IMR-90 (cell line): ENCODE measurements around the gene ZNF718. TPM values are rescaled to one million over a fixed set of nuclear protein-coding genes. Genes with fewer than 3 reads are reported as not detected.

ENCODE experiments used
- ATAC-seq: fragments of 200-7000 bp; cut with Tn5 transposase; 2 replicates; pipeline ENCODE4 v1.9.1; 2020; ENCODE audit warnings: low read depth, mild to moderate bottlenecking, moderate library complexity
- Bru-seq: library from RNA; stranded (reverse); fragments of 400-500 nt; gene quantifications from one replicate; lab custom pipeline; 2021; lab: Mats Ljungman, UMichigan
- BruChase-seq, 2 experiments: library from RNA; stranded (reverse); fragments of 400-500 nt; gene quantifications; one replicate each; lab custom pipeline; 2021; lab: Mats Ljungman, UMichigan
- BruUV-seq: library from RNA; stranded (reverse); fragments of 400-500 nt; replicated peaks from 2 replicates; lab custom pipeline; 2021; lab: Mats Ljungman, UMichigan
- CTCF ChIA-PET: fragments of 300-600 bp; formaldehyde crosslinking; extraction: SDS; loops from one replicate; lab custom pipeline; 2021; ENCODE audit warnings: antibody characterized with exemption; lab: Yijun Ruan, JAX
- POLR2A ChIA-PET: fragments of 300-600 bp; sonication (Branson Sonifier 250); formaldehyde crosslinking; loops from one replicate; lab custom pipeline; 2022; ENCODE audit warnings: antibody characterized with exemption; ENCODE audit not compliant: unreplicated experiment; lab: Charles Lee
- DNase-seq: peaks from one replicate; pipeline ENCODE4 v3.0.0; 2013
- H2AFZ ChIP-seq: replicated peaks from 2 replicates; pipeline ENCODE3; 2013; ENCODE audit warnings: low read length, mild to moderate bottlenecking; ENCODE audit not compliant: poor library complexity
- H2AK5ac ChIP-seq: 2 replicates; pipeline ENCODE4 v1.6.1; 2013; ENCODE audit warnings: low read depth, low read length, inconsistent platforms
- H2AK9ac ChIP-seq: replicated peaks from 2 replicates; pipeline ENCODE3; 2013; ENCODE audit warnings: mild to moderate bottlenecking, low read depth, low read length, moderate library complexity; ENCODE audit not compliant: poor library complexity
- H2BK120ac ChIP-seq: 2 replicates; pipeline ENCODE4 v1.6.1; 2013; ENCODE audit warnings: low read depth, low read length, inconsistent platforms
- H2BK15ac ChIP-seq: 3 replicates; pipeline ENCODE4 v1.6.1; 2013; ENCODE audit warnings: low read depth, low read length, inconsistent platforms
- H2BK20ac ChIP-seq: 2 replicates; pipeline ENCODE4 v1.6.1; 2013; ENCODE audit warnings: low read depth, mild to moderate bottlenecking, inconsistent platforms, low read length, moderate library complexity
- H2BK5ac ChIP-seq: 2 replicates; pipeline ENCODE4 v1.6.1; 2013; ENCODE audit warnings: mild to moderate bottlenecking, low read depth, low read length, inconsistent platforms; ENCODE audit not compliant: poor library complexity, severe bottlenecking
- H3K14ac ChIP-seq: replicated peaks from 2 replicates; pipeline ENCODE4 v1.6.1; 2013; ENCODE audit warnings: low read depth, low read length, inconsistent platforms
- H3K18ac ChIP-seq: 2 replicates; pipeline ENCODE4 v1.6.1; 2013; ENCODE audit warnings: low read depth, low read length, control low read depth
- H3K23ac ChIP-seq: 2 replicates; pipeline ENCODE4 v1.6.1; 2013; ENCODE audit warnings: low read depth, low read length, inconsistent platforms
- H3K27ac ChIP-seq: 2 replicates; pipeline ENCODE4 v1.5.1; 2013; ENCODE audit warnings: mild to moderate bottlenecking, control low read depth, low read length; ENCODE audit not compliant: insufficient read depth
- H3K27me3 ChIP-seq: 2 replicates; pipeline ENCODE4 v1.6.1; 2013; ENCODE audit warnings: low read length; ENCODE audit not compliant: control insufficient read depth, insufficient read depth
- H3K36me3 ChIP-seq: 2 replicates; pipeline ENCODE4 v1.6.1; 2013; ENCODE audit warnings: low read length, mixed read lengths; ENCODE audit not compliant: control insufficient read depth, insufficient read depth
- H3K4ac ChIP-seq: 2 replicates; pipeline ENCODE4 v1.6.1; 2013; ENCODE audit warnings: low read depth, low read length, inconsistent platforms
- H3K4me1 ChIP-seq: 2 replicates; pipeline ENCODE4 v1.6.1; 2013; ENCODE audit warnings: low read length, mixed read lengths; ENCODE audit not compliant: control insufficient read depth, insufficient read depth
- H3K4me2 ChIP-seq: 2 replicates; pipeline ENCODE4 v1.6.1; 2013; ENCODE audit warnings: low read depth, mild to moderate bottlenecking, control low read depth, low read length, moderate library complexity
- H3K4me3 ChIP-seq: 2 replicates; pipeline ENCODE4 v1.5.1; 2013; ENCODE audit warnings: low read depth, mild to moderate bottlenecking, control low read depth, low read length, moderate library complexity; ENCODE audit not compliant: insufficient read depth
- H3K56ac ChIP-seq: 2 replicates; pipeline ENCODE4 v1.6.1; 2013; ENCODE audit warnings: low read length, inconsistent platforms; ENCODE audit not compliant: insufficient read depth; ENCODE audit errors: extremely low read depth
- H3K79me1 ChIP-seq, 2 experiments: 2 replicates each; pipeline ENCODE4 v1.6.1; 2013; ENCODE audit warnings: low read length in 2 of 2, inconsistent platforms in 1 of 2, low read depth in 1 of 2
- H3K9ac ChIP-seq: 2 replicates; pipeline ENCODE4 v1.6.1; 2013; ENCODE audit warnings: low read depth, low read length, control low read depth
- H3K9me1 ChIP-seq: 2 replicates; pipeline ENCODE4 v1.6.1; 2013; ENCODE audit warnings: low read length, inconsistent platforms; ENCODE audit not compliant: insufficient read depth
- H3K9me3 ChIP-seq: 2 replicates; pipeline ENCODE4 v1.6.1; 2013; ENCODE audit warnings: low read length; ENCODE audit not compliant: control insufficient read depth, insufficient read depth
- H4K20me1 ChIP-seq: 2 replicates; pipeline ENCODE4 v1.6.1; 2013; ENCODE audit warnings: low read length, inconsistent platforms; ENCODE audit not compliant: insufficient read depth
- H4K5ac ChIP-seq: 2 replicates; pipeline ENCODE4 v1.6.1; 2013; ENCODE audit warnings: mild to moderate bottlenecking, low read depth, low read length, control low read depth
- H4K8ac ChIP-seq, 2 experiments: 2 replicates each; pipeline ENCODE4 v1.6.1; 2013; ENCODE audit warnings: low read depth in 2 of 2, low read length in 2 of 2, control low read depth in 1 of 2, inconsistent platforms in 1 of 2
- H4K91ac ChIP-seq: 2 replicates; pipeline ENCODE4 v1.6.1; 2013; ENCODE audit warnings: low read depth, low read length, inconsistent platforms; ENCODE audit not compliant: insufficient read depth
- BHLHE40 ChIP-seq: fragments of 150-350 bp; IDR thresholded peaks from 2 replicates; pipeline ENCODE4 v1.6.1; 2016; ENCODE audit warnings: mild to moderate bottlenecking, low read depth, low read length
- CEBPB ChIP-seq: IDR thresholded peaks from 2 replicates; pipeline ENCODE4 v1.6.1; 2012; ENCODE audit warnings: low read depth, low read length, improper control_type of control experiment
- MXI1 ChIP-seq: IDR thresholded peaks from 2 replicates; pipeline ENCODE4 v1.6.1; 2012; ENCODE audit warnings: low read depth, mild to moderate bottlenecking, low read length, moderate library complexity, borderline replicate concordance
- POLR2A ChIP-seq: IDR thresholded peaks from 2 replicates; pipeline ENCODE4 v1.6.1; 2012; ENCODE audit warnings: mild to moderate bottlenecking, low read depth, low read length
- WGBS, 2 experiments: methylation state at CpG; one replicate each; pipeline versions ENCODE4 v1.1.5 to v1.1.7; 2013; ENCODE audit warnings: missing lambda C conversion rate in 2 of 2; ENCODE audit not compliant: insufficient read length in 1 of 2; ENCODE audit errors: extremely low coverage in 2 of 2; 5-methylcytosine and 5-hydroxymethylcytosine counted together
- dilution Hi-C: fragments of 300-500 bp; cut with HindIII; formaldehyde crosslinking; loops from one replicate; pipeline ENCODE4 v1.14.3; 2018; ENCODE audit warnings: low sequenced_read_pairs; ENCODE audit not compliant: unreplicated experiment
- in situ Hi-C: fragments of 300-500 bp; cut with MboI; formaldehyde crosslinking; loops from 3 replicates; pipeline ENCODE4 v1.14.3; 2019; ENCODE audit warnings: low sequenced_read_pairs, inconsistent platforms, mixed read lengths
- intact Hi-C: fragments of 100-400 bp; cut with micrococcal nuclease; formaldehyde crosslinking; loops from 2 replicates; pipeline ENCODE4 v1.10.0; 2022
- long read RNA-seq: library from polyadenylated mRNA; unstranded; transcript quantifications from one replicate; pipeline ENCODE4 v2.0.0, GENCODE V29; 2021; ENCODE audit not compliant: unreplicated experiment
- polyA plus RNA-seq, 3 experiments: library from polyadenylated mRNA; depleted of rRNA; stranded (reverse); fragments of >200 nt; gene quantifications; 2 replicates each; pipeline ENCODE4 v1.2.3, GENCODE V29; 2012; ENCODE audit warnings: low replicate concordance in 1 of 3
- total RNA-seq: library from RNA; depleted of rRNA; stranded (reverse); fragments of >200 nt; gene quantifications from 2 replicates; pipeline ENCODE4 v1.2.3, GENCODE V29; 2012; rRNA removed
- TF ChIP-seq, protein P1 (sequence below): fragments of 150-350 bp; IDR thresholded peaks from 2 replicates; pipeline ENCODE4 v1.6.1; 2017; ENCODE audit warnings: mild to moderate bottlenecking, antibody characterized with exemption, low read length, low read depth

ZNF718 gene
- 1.8 and 2.2 TPM in 2 replicates for total RNA-seq
- polyA plus RNA-seq (2012; rRNA removed): 0.92 and 1.1 TPM in 2 replicates
- polyA plus RNA-seq (2012; cell fraction: cytosol; rRNA removed): 0.46 and 0.67 TPM in 2 replicates
- polyA plus RNA-seq (2012; cell fraction: nucleus; rRNA removed; ENCODE audit: low replicate concordance): 0.89 and 2.1 TPM in 2 replicates
- percentile 66 among the genes with signal in this experiment for Bru-seq, nascent RNA
- BruChase-seq, experiment 1, labeled RNA remaining after a 6-hour chase: percentile 71 among the genes with signal in this experiment
- BruChase-seq, experiment 2, labeled RNA remaining after a 2-hour chase: percentile 87 among the genes with signal in this experiment
- long read RNA-seq, partial matches to known transcripts: 0 of 2 reads
- long read RNA-seq, other reads (novel, unspliced or antisense): 2 of 2 reads

DNA sequence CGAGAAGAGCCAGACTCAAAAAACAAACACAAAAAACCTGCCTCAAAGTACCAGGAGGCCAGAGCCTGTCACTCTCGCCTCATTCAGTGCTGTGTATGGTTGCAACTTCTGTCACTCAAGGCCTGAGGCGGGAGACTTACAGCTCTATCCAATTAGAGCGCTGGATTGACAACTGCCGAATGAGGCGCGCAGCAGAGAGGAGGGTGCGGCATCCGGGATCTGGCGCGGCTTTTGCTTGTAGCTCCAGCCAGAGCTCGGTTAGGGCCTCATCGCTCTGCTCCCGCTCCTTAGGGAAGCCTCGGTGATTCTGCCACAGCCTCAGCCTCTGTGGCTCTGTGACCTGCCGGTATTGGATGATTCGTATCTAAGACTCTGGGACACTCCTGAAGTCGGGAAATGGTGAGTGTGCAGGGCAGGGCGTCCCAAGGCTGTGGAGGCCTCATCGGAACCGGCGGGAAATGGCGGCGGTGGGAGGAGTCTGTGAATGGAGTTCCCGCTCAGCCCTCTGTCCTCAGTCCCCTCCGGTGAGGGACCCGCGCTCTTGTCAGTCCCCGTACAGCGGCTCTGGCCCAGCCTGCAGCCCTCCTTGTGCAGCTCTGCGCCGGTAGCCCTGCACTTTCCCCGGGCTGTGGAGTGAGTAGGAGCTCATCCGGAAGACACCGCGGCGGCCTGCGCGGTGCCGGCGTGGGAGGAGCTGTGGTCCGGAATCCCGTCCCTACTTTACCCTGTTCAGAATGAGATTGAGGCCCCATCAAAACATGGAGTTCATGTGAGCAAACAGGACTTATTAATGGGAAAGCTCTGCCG lies at the start of gene ZNF718:
Gene ZNF718 (plus strand): TSS at position 227 of the 807 bp plus-strand sequence. CDS start 170 bp downstream, at position 397.
- Histone ChIP-seq H3K9me1 (no peaks in the 10 kb centered on the region), H3K18ac (peak within 1 kb of the TSS; percentile 87), H3K9me3 (peaks cover 12% of the 10 kb centered on the region), H3K4ac (peak within 1 kb of the TSS; percentile 86), H2AK9ac (peak within 1 kb of the TSS; percentile 19), H3K56ac (peak within 1 kb of the TSS; percentile 75; the same call in 1 of the 2 replicates), H3K36me3 (peaks cover 1% of the 10 kb centered on the region; the same call in 1 of the 2 replicates), H4K91ac (peak within 1 kb of the TSS; percentile 80), H2BK120ac (no peak within 1 kb of the TSS), H3K27ac (peak within 1 kb of the TSS; percentile 89), H3K4me3 (peak within 1 kb of the TSS; percentile 89), H2AFZ (peak within 1 kb of the TSS; percentile 96), H3K4me1 (no peaks in the 10 kb centered on the region; the same call in 1 of the 2 replicates), H4K20me1 (0 out of 2 replicates have a peak, but pooled peaks cover 6% of the 10 kb centered on the region), H3K14ac (peak within 1 kb of the TSS; percentile 91), H4K5ac (peak within 1 kb of the TSS; percentile 78), H3K9ac (peak within 1 kb of the TSS; percentile 91), H2AK5ac (no peak within 1 kb of the TSS), H2BK15ac (no peak within 1 kb of the TSS; the same call in 2 of the 3 replicates), H3K27me3 (no peaks in the 10 kb centered on the region), H3K23ac (peak within 1 kb of the TSS; percentile 82), H2BK20ac (no peak within 1 kb of the TSS), H3K4me2 (peak within 1 kb of the TSS; percentile 98), H4K8ac (peak within 1 kb of the TSS; percentile 83 to 89), H3K79me1 (peaks cover 6 to 13% of the 10 kb centered on the region in 2 experiments), H2BK5ac (peak within 1 kb of the TSS; percentile 78)
- intact Hi-C loops (no loop called here), in situ Hi-C loops (no loop called here), dilution Hi-C loops (no loop called here)
- ChIA-PET CTCF (no interaction called here), POLR2A (no interaction called here)
- WGBS, 2 experiments: 1% methylated on average over 17 of the region's 44 CpGs; no CpG with 5 or more reads in 1 of the 2 experiments
- TF ChIP-seq, protein P1, sequence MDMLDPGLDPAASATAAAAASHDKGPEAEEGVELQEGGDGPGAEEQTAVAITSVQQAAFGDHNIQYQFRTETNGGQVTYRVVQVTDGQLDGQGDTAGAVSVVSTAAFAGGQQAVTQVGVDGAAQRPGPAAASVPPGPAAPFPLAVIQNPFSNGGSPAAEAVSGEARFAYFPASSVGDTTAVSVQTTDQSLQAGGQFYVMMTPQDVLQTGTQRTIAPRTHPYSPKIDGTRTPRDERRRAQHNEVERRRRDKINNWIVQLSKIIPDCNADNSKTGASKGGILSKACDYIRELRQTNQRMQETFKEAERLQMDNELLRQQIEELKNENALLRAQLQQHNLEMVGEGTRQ: no peak
- TF ChIP-seq MXI1 (no peak), BHLHE40 (no peak), POLR2A (peak; percentile 79), CEBPB (no peak)
- BruUV-seq: TSS peak; percentile 80
- ATAC-seq (peak; percentile 99), DNase-seq (peak; percentile 97)
